H1 (cell line): ENCODE results near the gene ABHD11. TPM values are rescaled to one million over a fixed set of nuclear protein-coding genes. Genes with fewer than 3 reads are reported as not detected.

Source experiments
- CREB1 ChIP-seq: IDR thresholded peaks from 2 replicates; pipeline ENCODE4 v1.6.1; 2012; ENCODE audit warnings: inconsistent platforms
- E2F6 ChIP-seq: IDR thresholded peaks from 2 replicates; pipeline ENCODE4 v1.6.1; 2012; ENCODE audit warnings: inconsistent platforms
- EGR1 ChIP-seq: IDR thresholded peaks from 2 replicates; pipeline ENCODE4 v1.6.1; 2011; ENCODE audit warnings: low read depth, low read length, borderline replicate concordance
- NRF1 ChIP-seq: IDR thresholded peaks from 2 replicates; pipeline ENCODE4 v1.6.1; 2011; ENCODE audit warnings: mild to moderate bottlenecking, low read depth, low read length, improper control_type of control experiment
- RBBP5 ChIP-seq: IDR thresholded peaks from 2 replicates; pipeline ENCODE4 v1.7.1; 2012; ENCODE audit warnings: low read depth, mild to moderate bottlenecking, inconsistent platforms, low read length, moderate library complexity, borderline replicate concordance
- SIN3A ChIP-seq, 2 experiments: IDR thresholded peaks in 1 of 2; conservative IDR thresholded peaks in 1 of 2; 2 replicates each; pipeline ENCODE4 v1.6.1; 2011 to 2012; ENCODE audit warnings: low read length in 2 of 2, improper control_type of control experiment in 1 of 2, low read depth in 1 of 2, mild to moderate bottlenecking in 1 of 2
- SRF ChIP-seq: IDR thresholded peaks from 2 replicates; pipeline ENCODE4 v1.6.1; 2011; ENCODE audit warnings: mild to moderate bottlenecking, low read depth, low read length, moderate library complexity
- polyA plus RNA-seq, 7 experiments: library from polyadenylated mRNA; depleted of rRNA in 3 of 7; stranded (reverse) in 5 of 7; unstranded in 2 of 7; fragments of >200 nt in 5 of 7; fragments of 200-250 nt in 2 of 7; gene quantifications; 1 replicate in 5 of 7; 2 replicates in 1 of 7; 4 replicates in 1 of 7; pipeline versions ENCODE4 v1.2.1 to v1.2.3, GENCODE V29; 2011 to 2013; ENCODE audit warnings: missing spikeins in 2 of 7, mixed read lengths in 2 of 7
- total RNA-seq: library from RNA; stranded (reverse); fragmentation: NEBNext Ultra II Directional; extraction: Animal tissue kit (Norgen Biotek cat#: 25700); gene quantifications from 2 replicates; pipeline ENCODE4 v1.2.1, GENCODE V29; 2021
- TF ChIP-seq, protein P1 (sequence below): fragments of 300-600 bp; sonication (generic); IDR thresholded peaks from 2 replicates; pipeline ENCODE4 v1.7.1; 2012; ENCODE audit warnings: low read length, moderate library complexity, mild to moderate bottlenecking, inconsistent platforms; ENCODE audit not compliant: insufficient replicate concordance

ABHD11 gene
- total and polyA plus RNA-seq, 2 of the 8 experiments (the other 6 are each of a cell fraction or from before 2014, with no cell fraction given): 19.8 to 42.2 TPM

- TF ChIP-seq SIN3A (conservative IDR thresholded peaks at IDR 0.05 in 1 of 2, IDR thresholded peaks at IDR 0.05 in 1 of 2; ENCODE audit: low read depth in 1 of 2, low read length in 2 of 2) (peak in 1 of 2 experiments; percentile 16; a peak in 1 of 4 replicates), RBBP5 (peak; percentile 96; the same call in 1 of the 2 replicates), NRF1 (no peak), CREB1 (peak; percentile 56), SRF (no peak), EGR1 (no peak), E2F6 (peak; percentile 5)
- TF ChIP-seq, protein P1, sequence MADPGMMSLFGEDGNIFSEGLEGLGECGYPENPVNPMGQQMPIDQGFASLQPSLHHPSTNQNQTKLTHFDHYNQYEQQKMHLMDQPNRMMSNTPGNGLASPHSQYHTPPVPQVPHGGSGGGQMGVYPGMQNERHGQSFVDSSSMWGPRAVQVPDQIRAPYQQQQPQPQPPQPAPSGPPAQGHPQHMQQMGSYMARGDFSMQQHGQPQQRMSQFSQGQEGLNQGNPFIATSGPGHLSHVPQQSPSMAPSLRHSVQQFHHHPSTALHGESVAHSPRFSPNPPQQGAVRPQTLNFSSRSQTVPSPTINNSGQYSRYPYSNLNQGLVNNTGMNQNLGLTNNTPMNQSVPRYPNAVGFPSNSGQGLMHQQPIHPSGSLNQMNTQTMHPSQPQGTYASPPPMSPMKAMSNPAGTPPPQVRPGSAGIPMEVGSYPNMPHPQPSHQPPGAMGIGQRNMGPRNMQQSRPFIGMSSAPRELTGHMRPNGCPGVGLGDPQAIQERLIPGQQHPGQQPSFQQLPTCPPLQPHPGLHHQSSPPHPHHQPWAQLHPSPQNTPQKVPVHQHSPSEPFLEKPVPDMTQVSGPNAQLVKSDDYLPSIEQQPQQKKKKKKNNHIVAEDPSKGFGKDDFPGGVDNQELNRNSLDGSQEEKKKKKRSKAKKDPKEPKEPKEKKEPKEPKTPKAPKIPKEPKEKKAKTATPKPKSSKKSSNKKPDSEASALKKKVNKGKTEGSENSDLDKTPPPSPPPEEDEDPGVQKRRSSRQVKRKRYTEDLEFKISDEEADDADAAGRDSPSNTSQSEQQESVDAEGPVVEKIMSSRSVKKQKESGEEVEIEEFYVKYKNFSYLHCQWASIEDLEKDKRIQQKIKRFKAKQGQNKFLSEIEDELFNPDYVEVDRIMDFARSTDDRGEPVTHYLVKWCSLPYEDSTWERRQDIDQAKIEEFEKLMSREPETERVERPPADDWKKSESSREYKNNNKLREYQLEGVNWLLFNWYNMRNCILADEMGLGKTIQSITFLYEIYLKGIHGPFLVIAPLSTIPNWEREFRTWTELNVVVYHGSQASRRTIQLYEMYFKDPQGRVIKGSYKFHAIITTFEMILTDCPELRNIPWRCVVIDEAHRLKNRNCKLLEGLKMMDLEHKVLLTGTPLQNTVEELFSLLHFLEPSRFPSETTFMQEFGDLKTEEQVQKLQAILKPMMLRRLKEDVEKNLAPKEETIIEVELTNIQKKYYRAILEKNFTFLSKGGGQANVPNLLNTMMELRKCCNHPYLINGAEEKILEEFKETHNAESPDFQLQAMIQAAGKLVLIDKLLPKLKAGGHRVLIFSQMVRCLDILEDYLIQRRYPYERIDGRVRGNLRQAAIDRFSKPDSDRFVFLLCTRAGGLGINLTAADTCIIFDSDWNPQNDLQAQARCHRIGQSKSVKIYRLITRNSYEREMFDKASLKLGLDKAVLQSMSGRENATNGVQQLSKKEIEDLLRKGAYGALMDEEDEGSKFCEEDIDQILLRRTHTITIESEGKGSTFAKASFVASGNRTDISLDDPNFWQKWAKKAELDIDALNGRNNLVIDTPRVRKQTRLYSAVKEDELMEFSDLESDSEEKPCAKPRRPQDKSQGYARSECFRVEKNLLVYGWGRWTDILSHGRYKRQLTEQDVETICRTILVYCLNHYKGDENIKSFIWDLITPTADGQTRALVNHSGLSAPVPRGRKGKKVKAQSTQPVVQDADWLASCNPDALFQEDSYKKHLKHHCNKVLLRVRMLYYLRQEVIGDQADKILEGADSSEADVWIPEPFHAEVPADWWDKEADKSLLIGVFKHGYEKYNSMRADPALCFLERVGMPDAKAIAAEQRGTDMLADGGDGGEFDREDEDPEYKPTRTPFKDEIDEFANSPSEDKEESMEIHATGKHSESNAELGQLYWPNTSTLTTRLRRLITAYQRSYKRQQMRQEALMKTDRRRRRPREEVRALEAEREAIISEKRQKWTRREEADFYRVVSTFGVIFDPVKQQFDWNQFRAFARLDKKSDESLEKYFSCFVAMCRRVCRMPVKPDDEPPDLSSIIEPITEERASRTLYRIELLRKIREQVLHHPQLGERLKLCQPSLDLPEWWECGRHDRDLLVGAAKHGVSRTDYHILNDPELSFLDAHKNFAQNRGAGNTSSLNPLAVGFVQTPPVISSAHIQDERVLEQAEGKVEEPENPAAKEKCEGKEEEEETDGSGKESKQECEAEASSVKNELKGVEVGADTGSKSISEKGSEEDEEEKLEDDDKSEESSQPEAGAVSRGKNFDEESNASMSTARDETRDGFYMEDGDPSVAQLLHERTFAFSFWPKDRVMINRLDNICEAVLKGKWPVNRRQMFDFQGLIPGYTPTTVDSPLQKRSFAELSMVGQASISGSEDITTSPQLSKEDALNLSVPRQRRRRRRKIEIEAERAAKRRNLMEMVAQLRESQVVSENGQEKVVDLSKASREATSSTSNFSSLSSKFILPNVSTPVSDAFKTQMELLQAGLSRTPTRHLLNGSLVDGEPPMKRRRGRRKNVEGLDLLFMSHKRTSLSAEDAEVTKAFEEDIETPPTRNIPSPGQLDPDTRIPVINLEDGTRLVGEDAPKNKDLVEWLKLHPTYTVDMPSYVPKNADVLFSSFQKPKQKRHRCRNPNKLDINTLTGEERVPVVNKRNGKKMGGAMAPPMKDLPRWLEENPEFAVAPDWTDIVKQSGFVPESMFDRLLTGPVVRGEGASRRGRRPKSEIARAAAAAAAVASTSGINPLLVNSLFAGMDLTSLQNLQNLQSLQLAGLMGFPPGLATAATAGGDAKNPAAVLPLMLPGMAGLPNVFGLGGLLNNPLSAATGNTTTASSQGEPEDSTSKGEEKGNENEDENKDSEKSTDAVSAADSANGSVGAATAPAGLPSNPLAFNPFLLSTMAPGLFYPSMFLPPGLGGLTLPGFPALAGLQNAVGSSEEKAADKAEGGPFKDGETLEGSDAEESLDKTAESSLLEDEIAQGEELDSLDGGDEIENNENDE: no peak
Measured at GRCh38 chr7:73742753-73743641, 4.4 kb upstream of the ABHD11 start (continued).
